GM12878 (cell line): Measurements from ENCODE around the gene MYL12B. TPM values are rescaled to one million over a fixed set of nuclear protein-coding genes. Genes with fewer than 3 reads are reported as not detected.

Source experiments
- ATF2 ChIP-seq: IDR thresholded peaks from 2 replicates; pipeline ENCODE4 v1.6.1; 2012; ENCODE audit warnings: low read length, inconsistent platforms
- BACH1 ChIP-seq: fragments of 450-650 bp; IDR thresholded peaks from 2 replicates; pipeline ENCODE4 v1.6.1; 2017; ENCODE audit warnings: mild to moderate bottlenecking, borderline replicate concordance
- CBX3 ChIP-seq: fragments of 200-600 bp; sonication (generic); IDR thresholded peaks from 2 replicates; pipeline ENCODE4 v1.6.1; 2016; ENCODE audit warnings: low read depth, borderline replicate concordance
- CEBPZ ChIP-seq: fragments of 150-350 bp; IDR thresholded peaks from 2 replicates; pipeline ENCODE4 v1.6.1; 2016; ENCODE audit warnings: low read depth, low read length
- CTCF ChIP-seq, 3 experiments: IDR thresholded peaks in 2 of 3; conservative IDR thresholded peaks in 1 of 3; 2 replicates each; pipeline ENCODE4 v1.5.1; 2011; ENCODE audit warnings: low read depth in 3 of 3, low read length in 3 of 3, mild to moderate bottlenecking in 3 of 3, control low read depth in 2 of 3, moderate library complexity in 2 of 3, inconsistent platforms in 1 of 3, mixed read lengths in 1 of 3; ENCODE audit not compliant: control insufficient read depth in 2 of 3, insufficient read depth in 1 of 3; ENCODE audit errors: extremely low read depth in 1 of 3
- FOXK2 ChIP-seq: fragments of 450-650 bp; IDR thresholded peaks from 2 replicates; pipeline ENCODE4 v1.6.1; 2017; ENCODE audit warnings: mild to moderate bottlenecking, moderate library complexity
- HDGF ChIP-seq: fragments of 450-650 bp; IDR thresholded peaks from 2 replicates; pipeline ENCODE4 v1.6.1; 2016; ENCODE audit warnings: antibody characterized with exemption
- HSF1 ChIP-seq: fragments of 150-350 bp; IDR thresholded peaks from 2 replicates; pipeline ENCODE4 v1.6.1; 2014; ENCODE audit warnings: mild to moderate bottlenecking, low read depth, low read length
- IRF3 ChIP-seq: fragments of 450-650 bp; IDR thresholded peaks from 2 replicates; pipeline ENCODE4 v1.6.1; 2014; ENCODE audit warnings: mild to moderate bottlenecking
- JUND ChIP-seq: IDR thresholded peaks from 2 replicates; pipeline ENCODE4 v1.6.1; 2012; ENCODE audit warnings: low read depth, mild to moderate bottlenecking, low read length, improper control_type of control experiment, moderate library complexity
- MXI1 ChIP-seq: fragments of 150-350 bp; IDR thresholded peaks from 2 replicates; pipeline ENCODE4 v1.6.1; 2011; ENCODE audit warnings: low read depth, mild to moderate bottlenecking, inconsistent platforms, low read length, improper control_type of control experiment
- NFIC ChIP-seq: IDR thresholded peaks from 2 replicates; pipeline ENCODE4 v1.6.1; 2012; ENCODE audit warnings: low read depth, mild to moderate bottlenecking, inconsistent platforms, low read length, moderate library complexity
- PBX3 ChIP-seq: IDR thresholded peaks from 2 replicates; pipeline ENCODE4 v1.6.1; 2011; ENCODE audit warnings: mild to moderate bottlenecking, low read depth, low read length, moderate library complexity; ENCODE audit not compliant: insufficient replicate concordance
- PKNOX1 ChIP-seq: fragments of 450-650 bp; IDR thresholded peaks from 2 replicates; pipeline ENCODE4 v1.6.1; 2016; ENCODE audit warnings: mild to moderate bottlenecking
- SPI1 ChIP-seq: IDR thresholded peaks from 2 replicates; pipeline ENCODE4 v1.6.1; 2011; ENCODE audit warnings: low read depth, mild to moderate bottlenecking, low read length, moderate library complexity, borderline replicate concordance; ENCODE audit not compliant: insufficient read depth
- STAT3 ChIP-seq: IDR thresholded peaks from 2 replicates; pipeline ENCODE4 v1.6.1; 2011; ENCODE audit warnings: low read depth, low read length, improper control_type of control experiment
- YBX1 ChIP-seq: fragments of 450-650 bp; IDR thresholded peaks from 2 replicates; pipeline ENCODE4 v1.6.1; 2016; ENCODE audit warnings: antibody characterized with exemption
- polyA plus RNA-seq, 11 experiments: library from polyadenylated mRNA; depleted of rRNA in 4 of 11; unstranded in 6 of 11; stranded (reverse) in 5 of 11; fragments of >200 nt; fragmentation: Nextera tagmentation in 4 of 11; fragmentation: Illumina TruSeq in 1 of 11; extraction: Ambion mirVana in 4 of 11; extraction: Trizol in 1 of 11; gene quantifications; 1 replicate in 1 of 11; 2 replicates in 10 of 11; pipeline versions ENCODE4 v1.2.1 to v1.2.3, GENCODE V29; 2011 to 2016; ENCODE audit warnings: inconsistent platforms in 2 of 11, missing spikeins in 2 of 11, low read depth in 1 of 11
- total RNA-seq, 4 experiments: library from RNA; depleted of rRNA in 3 of 4; stranded (reverse); fragments of >200 nt in 3 of 4; fragmentation: Illumina TruSeq in 1 of 4; extraction: Trizol in 1 of 4; gene quantifications; 2 replicates each; pipeline versions ENCODE4 v1.2.1 to v1.2.3, GENCODE V29; 2013 to 2021

Gene MYL12B
- total and polyA plus RNA-seq, 10 of the 15 experiments (the other 5 are each of a cell fraction or from before 2014, with no cell fraction given), result 179 to 739 (median 400) TPM

GRCh38 chr18:3245853-3246634, 15.9 kb upstream of the MYL12B start (continued):
- TF ChIP-seq PBX3 (no peak), ATF2 (no peak; the same call in 1 of the 2 replicates), IRF3 (no peak), HSF1 (no peak), CBX3 (no peak), SPI1 (no peak), PKNOX1 (no peak), MXI1 (peak; percentile 70; the same call in 1 of the 2 replicates), STAT3 (no peak), HDGF (peak; percentile 38; the same call in 1 of the 2 replicates), CEBPZ (no peak), BACH1 (no peak), FOXK2 (no peak), JUND (no peak), NFIC (no peak), CTCF (IDR thresholded peaks at IDR 0.05 in 2 of 3, conservative IDR thresholded peaks at IDR 0.05 in 1 of 3; ENCODE audit: control insufficient read depth in 2 of 3, extremely low read depth in 1 of 3, insufficient read depth in 1 of 3, low read depth in 3 of 3, low read length in 3 of 3) (peak; percentile 98 to 99 (median 98)), YBX1 (no peak; the same call in 1 of the 2 replicates)
